ENCODE measurements around the gene ANK2.

DNA sequence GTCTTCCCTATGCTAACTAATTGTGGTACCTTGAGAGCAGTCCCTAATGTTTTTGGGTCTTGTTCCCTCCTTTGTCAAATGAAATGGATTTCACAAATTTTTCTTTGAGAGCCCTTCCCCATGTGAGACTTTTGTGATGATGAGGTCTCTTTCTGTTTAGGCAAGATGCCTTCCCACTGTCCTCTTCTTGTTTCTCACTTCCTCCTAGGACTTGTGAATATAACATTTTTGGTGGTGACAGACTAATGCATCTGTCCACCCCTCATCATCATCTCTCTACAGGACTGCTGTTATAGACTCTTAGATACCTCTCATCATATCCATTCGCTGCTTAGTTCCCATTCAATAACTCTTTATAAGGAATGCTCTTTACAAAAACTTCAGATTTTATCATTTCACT is 8.7 kb upstream of the ANK2 start:
- no peak for TF ChIP-seq ZNF577 (CRISPR knock-in tag; IDR thresholded peaks at IDR 0.05; ENCODE audit: borderline replicate concordance, low read depth)
- no peak for TF ChIP-seq EZH2 (conservative IDR thresholded peaks at IDR 0.05; ENCODE audit: low read depth, low read length)
- TF ChIP-seq REL (CRISPR knock-in tag; conservative IDR thresholded peaks at IDR 0.05), result no peak
- no peak for TF ChIP-seq ZSCAN22 (CRISPR knock-in tag; IDR thresholded peaks at IDR 0.05)
